HEK293 (cell line): Measurements from ENCODE around the gene SMIM36.
"Not testable (repeated sequence)": the region's sequence is repeated elsewhere in the genome, so short reads cannot be mapped to it uniquely, and the experiment has no call there.

Source experiments
- CTCF ChIA-PET: fragments of 350-600 bp; formaldehyde crosslinking; extraction: SDS; loops from one replicate; lab custom pipeline; 2021; ENCODE audit warnings: antibody characterized with exemption; lab: Yijun Ruan, JAX
- POLR2A ChIA-PET: fragments of 300-600 bp; formaldehyde crosslinking; extraction: SDS; loops from one replicate; lab custom pipeline; 2020; ENCODE audit warnings: antibody characterized with exemption, inconsistent platforms; lab: Yijun Ruan, JAX
- H3K27ac ChIP-seq: fragments of 200-500 bp; sonication (Bioruptor generic); 2 replicates; pipeline ENCODE4 v1.5.1; 2014; ENCODE audit warnings: low read depth, low read length, control low read depth, inconsistent platforms; ENCODE audit errors: extremely low read depth
- H3K36me3 ChIP-seq, 2 experiments: fragments of 200-500 bp in 1 of 2; sonication (Bioruptor generic) in 1 of 2; 1 replicate in 1 of 2; 2 replicates in 1 of 2; pipeline ENCODE4 v1.5.1; 2014 to 2017; ENCODE audit warnings: inconsistent platforms in 2 of 2, low read length in 2 of 2; ENCODE audit not compliant: control insufficient read depth in 2 of 2, insufficient read depth in 1 of 2
- H3K4me1 ChIP-seq: fragments of 200-500 bp; sonication (Bioruptor generic); 2 replicates; pipeline ENCODE4 v1.5.1; 2014; ENCODE audit warnings: mild to moderate bottlenecking, low read length, inconsistent platforms; ENCODE audit not compliant: control insufficient read depth, insufficient read depth
- H3K4me3 ChIP-seq: 2 replicates; pipeline ENCODE4 v1.5.1; 2011; ENCODE audit warnings: low read depth, mild to moderate bottlenecking, control low read depth, low read length, moderate library complexity
- H3K9me3 ChIP-seq: fragments of 200-500 bp; sonication (Bioruptor generic); 2 replicates; pipeline ENCODE4 v1.5.1; 2014; ENCODE audit warnings: low read depth, low read length, inconsistent platforms; ENCODE audit not compliant: control insufficient read depth, insufficient read depth
- AEBP2 ChIP-seq: fragments of 450-650 bp; formaldehyde crosslinking; IDR thresholded peaks from 2 replicates; pipeline ENCODE4 v1.5.1; 2016; ENCODE audit warnings: missing biosample characterization, missing genetic modification characterization, borderline replicate concordance
- ELK4 ChIP-seq: IDR thresholded peaks from 2 replicates; pipeline ENCODE4 v1.6.1; 2011; ENCODE audit warnings: mild to moderate bottlenecking, low read depth, low read length, borderline replicate concordance
- GLIS1 ChIP-seq: fragments of 450-650 bp; formaldehyde crosslinking; IDR thresholded peaks from 2 replicates; pipeline ENCODE4 v1.5.1; 2016; ENCODE audit warnings: missing biosample characterization, missing genetic modification characterization
- IKZF3 ChIP-seq: fragments of 450-650 bp; IDR thresholded peaks from 2 replicates; pipeline ENCODE4 v1.5.0; 2018; ENCODE audit warnings: missing biosample characterization, mild to moderate bottlenecking, missing genetic modification characterization, moderate library complexity
- INSM2 ChIP-seq: fragments of 450-650 bp; formaldehyde crosslinking; IDR thresholded peaks from 2 replicates; pipeline ENCODE4 v1.5.1; 2016; ENCODE audit warnings: missing biosample characterization, missing genetic modification characterization
- KLF8 ChIP-seq: fragments of 450-650 bp; formaldehyde crosslinking; IDR thresholded peaks from 2 replicates; pipeline ENCODE4 v1.5.1; 2016; ENCODE audit warnings: missing biosample characterization, missing genetic modification characterization
- KLF9 ChIP-seq: fragments of 450-650 bp; formaldehyde crosslinking; IDR thresholded peaks from 2 replicates; pipeline ENCODE4 v1.5.1; 2016; ENCODE audit warnings: missing biosample characterization, missing genetic modification characterization, low read depth
- SALL2 ChIP-seq: fragments of 450-650 bp; formaldehyde crosslinking; IDR thresholded peaks from 2 replicates; pipeline ENCODE4 v1.5.0; 2017; ENCODE audit warnings: missing biosample characterization, mild to moderate bottlenecking, missing genetic modification characterization, borderline replicate concordance
- SP7 ChIP-seq: fragments of 450-650 bp; formaldehyde crosslinking; IDR thresholded peaks from 2 replicates; pipeline ENCODE4 v1.5.1; 2016; ENCODE audit warnings: missing biosample characterization, missing genetic modification characterization
- TCF7L2 ChIP-seq: IDR thresholded peaks from 2 replicates; pipeline ENCODE4 v1.6.1; 2011; ENCODE audit warnings: low read depth, mild to moderate bottlenecking, inconsistent platforms, low read length, moderate library complexity, borderline replicate concordance
- ZNF18 ChIP-seq: fragments of 450-650 bp; formaldehyde crosslinking; IDR thresholded peaks from 2 replicates; pipeline ENCODE4 v1.5.1; 2016; ENCODE audit warnings: missing biosample characterization, missing genetic modification characterization
- ZNF335 ChIP-seq: fragments of 450-650 bp; formaldehyde crosslinking; conservative IDR thresholded peaks from 2 replicates; pipeline ENCODE4 v1.5.1; 2016; ENCODE audit warnings: missing biosample characterization, missing genetic modification characterization
- ZNF37A ChIP-seq: fragments of 450-650 bp; IDR thresholded peaks from 2 replicates; pipeline ENCODE4 v1.5.1; 2018; ENCODE audit warnings: missing biosample characterization, missing genetic modification characterization
- ZNF394 ChIP-seq: fragments of 450-650 bp; formaldehyde crosslinking; IDR thresholded peaks from 2 replicates; pipeline ENCODE4 v1.5.1; 2016; ENCODE audit warnings: missing biosample characterization, missing genetic modification characterization, mild to moderate bottlenecking, moderate library complexity, borderline replicate concordance
- ZNF514 ChIP-seq: fragments of 450-650 bp; formaldehyde crosslinking; IDR thresholded peaks from 2 replicates; pipeline ENCODE4 v1.5.1; 2016; ENCODE audit warnings: missing biosample characterization, missing genetic modification characterization
- ZNF521 ChIP-seq: fragments of 450-650 bp; formaldehyde crosslinking; IDR thresholded peaks from 2 replicates; pipeline ENCODE4 v1.5.1; 2017; ENCODE audit warnings: missing biosample characterization, mild to moderate bottlenecking, missing genetic modification characterization
- ZNF626 ChIP-seq: fragments of 450-650 bp; sonication (Bioruptor Pico); formaldehyde crosslinking; IDR thresholded peaks from 2 replicates; pipeline ENCODE4 v1.5.1; 2018; ENCODE audit warnings: missing biosample characterization, missing genetic modification characterization, inconsistent platforms
- ZNF654 ChIP-seq: fragments of 450-650 bp; formaldehyde crosslinking; IDR thresholded peaks from 2 replicates; pipeline ENCODE4 v1.5.1; 2016; ENCODE audit warnings: low read depth, missing biosample characterization, missing genetic modification characterization
- ZNF664 ChIP-seq: fragments of 450-650 bp; formaldehyde crosslinking; IDR thresholded peaks from 2 replicates; pipeline ENCODE4 v1.5.1; 2016; ENCODE audit warnings: missing biosample characterization, missing genetic modification characterization
- ZNF830 ChIP-seq: fragments of 450-650 bp; IDR thresholded peaks from 2 replicates; pipeline ENCODE4 v1.5.0; 2018; ENCODE audit warnings: missing biosample characterization, missing genetic modification characterization, low read depth, mild to moderate bottlenecking, moderate library complexity
- ZNF843 ChIP-seq: fragments of 450-650 bp; formaldehyde crosslinking; IDR thresholded peaks from 2 replicates; pipeline ENCODE4 v1.5.1; 2016; ENCODE audit warnings: missing biosample characterization, missing genetic modification characterization
- ZXDB ChIP-seq: fragments of 450-650 bp; formaldehyde crosslinking; IDR thresholded peaks from 2 replicates; pipeline ENCODE4 v1.5.1; 2016; ENCODE audit warnings: missing biosample characterization, missing genetic modification characterization

The SMIM36 gene

GRCh38 chr17:55407641-55408566, 103.3 kb downstream of the SMIM36 start:
- CTCF ChIA-PET = interaction anchor here (0.6 to 2.9 kb wide), 3 partner anchors 19 to 106 kb away, joined by 3 to 10 read pairs (median 3); no protein-coding TSS in a partner anchor
- H3K36me3 ChIP-seq = peaks cover 70 to 88% of the 10 kb centered on the region in 2 experiments
- POLR2A ChIA-PET = no interaction called here

GRCh38 chr17:55405600-55405999, 105.7 kb downstream of the SMIM36 start:
- ChIA-PET POLR2A (no interaction called here), CTCF (interaction anchor here (0.6 to 2.9 kb wide), 5 partner anchors 41 to 389 kb away, joined by 3 to 10 read pairs (median 3); no protein-coding TSS in a partner anchor)
- Histone ChIP-seq H3K4me3 (no peak overlapping the region), H3K9me3 (no peaks in the 10 kb centered on the region), H3K36me3 (peaks cover 65 to 77% of the 10 kb centered on the region in 2 experiments), H3K4me1 (no peaks in the 10 kb centered on the region), H3K27ac (no peak overlapping the region)
- TF ChIP-seq ZNF394 (tag by site-specific recombination) (no peak), ZNF335 (tag by site-specific recombination) (no peak), ZNF654 (tag by site-specific recombination) (no peak), ZNF830 (tag by site-specific recombination) (no peak), ZXDB (tag by site-specific recombination) (no peak), ZNF37A (tag by site-specific recombination) (no peak), ZNF18 (tag by site-specific recombination) (no peak), ZNF514 (no peak)

More at GRCh38 chr17:55407641-55408566, 103.3 kb downstream of the SMIM36 start:
- Histone ChIP-seq H3K9me3 (no peaks in the 10 kb centered on the region), H3K4me3 (no peak overlapping the region), H3K27ac (no peak overlapping the region), H3K4me1 (no peaks in the 10 kb centered on the region)
- no peak for TF ChIP-seq IKZF3 (tag by site-specific recombination)
- no peak for TF ChIP-seq ZNF521 (tag by site-specific recombination)
- TF ChIP-seq INSM2 = no peak
- TF ChIP-seq SALL2 = no peak
- no peak for TF ChIP-seq SP7 (tag by site-specific recombination)
- no peak for TF ChIP-seq AEBP2 (tag by site-specific recombination)
- TF ChIP-seq TCF7L2 = no peak
- TF ChIP-seq KLF9 (tag by site-specific recombination) = no peak
- TF ChIP-seq ZXDB (tag by site-specific recombination) = no peak
- no peak for TF ChIP-seq ZNF843
- no peak for TF ChIP-seq KLF8
- TF ChIP-seq ELK4 = no peak
- no peak for TF ChIP-seq ZNF626 (tag by site-specific recombination)
- no peak for TF ChIP-seq GLIS1 (tag by site-specific recombination)
- TF ChIP-seq ZNF664 (tag by site-specific recombination) = no peak

GRCh38 chr17:55404197-55404596, 107.1 kb downstream of the SMIM36 start:
- H3K4me1 ChIP-seq, H3K9me3 ChIP-seq, H3K4me3 ChIP-seq, POLR2A ChIA-PET, H3K27ac ChIP-seq: not testable (repeated sequence)
- H3K36me3 ChIP-seq = peaks cover 60 to 77% of the 10 kb centered on the region in 2 experiments
- CTCF ChIA-PET = interaction anchor here (1.2 kb wide), 1 partner anchor 15 kb away, joined by 3 read pairs; no protein-coding TSS in a partner anchor
